Measurements from ENCODE around the gene CCDC152.

DNA sequence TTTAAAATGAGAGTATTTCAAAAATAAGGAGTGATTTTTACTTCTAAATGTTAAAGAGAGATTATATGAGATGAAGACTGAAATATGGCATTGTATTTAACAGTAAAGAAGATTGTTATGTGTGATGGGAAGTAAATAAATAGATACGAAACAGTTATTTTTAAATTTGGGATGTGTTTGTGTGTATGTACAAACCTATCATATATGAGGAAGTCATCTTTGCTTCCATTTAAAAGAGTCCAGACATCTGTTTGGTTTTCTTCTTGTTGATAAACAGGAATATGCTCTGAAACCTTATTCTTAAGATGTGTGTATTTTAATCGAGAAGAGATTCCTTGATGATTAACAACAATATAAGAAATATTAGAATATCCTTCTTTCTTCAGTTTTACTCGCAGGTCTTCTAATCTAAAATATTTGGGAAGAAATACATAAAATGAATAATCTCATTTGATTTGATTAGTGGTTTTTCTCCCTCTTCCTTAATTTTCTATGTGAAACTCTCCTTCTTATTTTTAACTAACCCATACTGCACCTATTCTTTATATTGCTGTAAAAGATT is 50.2 kb downstream of the CCDC152 start:
- TF ChIP-seq EP300 (IDR thresholded peaks at IDR 0.05; ENCODE audit: borderline replicate concordance in 1 of 2, control insufficient read depth in 1 of 2, low read depth in 2 of 2, low read length in 2 of 2) (no peak), STAT3 (IDR thresholded peaks at IDR 0.05; ENCODE audit: low read depth, low read length) (no peak), EZH2 (IDR thresholded peaks at IDR 0.05; ENCODE audit: borderline replicate concordance, control insufficient read depth, low read depth, low read length) (no peak), TAF1 (IDR thresholded peaks at IDR 0.05; ENCODE audit: borderline replicate concordance, low read depth, low read length) (no peak), CHD2 (IDR thresholded peaks at IDR 0.05; ENCODE audit: borderline replicate concordance, low read depth, low read length) (no peak), ZBED1 (IDR thresholded peaks at IDR 0.05; ENCODE audit: borderline replicate concordance) (no peak), ZNF217 (IDR thresholded peaks at IDR 0.05) (no peak), CEBPZ (IDR thresholded peaks at IDR 0.05; ENCODE audit: low read depth, low read length) (no peak), CREB1 (IDR thresholded peaks at IDR 0.05; ENCODE audit: low read depth) (no peak), POLR2A (IDR thresholded peaks at IDR 0.05; ENCODE audit: low read depth, low read length) (no peak), CEBPB (IDR thresholded peaks at IDR 0.05; ENCODE audit: borderline replicate concordance in 1 of 2, low read depth in 2 of 2, low read length in 2 of 2) (no peak)
- TF ChIP-seq, protein P1, sequence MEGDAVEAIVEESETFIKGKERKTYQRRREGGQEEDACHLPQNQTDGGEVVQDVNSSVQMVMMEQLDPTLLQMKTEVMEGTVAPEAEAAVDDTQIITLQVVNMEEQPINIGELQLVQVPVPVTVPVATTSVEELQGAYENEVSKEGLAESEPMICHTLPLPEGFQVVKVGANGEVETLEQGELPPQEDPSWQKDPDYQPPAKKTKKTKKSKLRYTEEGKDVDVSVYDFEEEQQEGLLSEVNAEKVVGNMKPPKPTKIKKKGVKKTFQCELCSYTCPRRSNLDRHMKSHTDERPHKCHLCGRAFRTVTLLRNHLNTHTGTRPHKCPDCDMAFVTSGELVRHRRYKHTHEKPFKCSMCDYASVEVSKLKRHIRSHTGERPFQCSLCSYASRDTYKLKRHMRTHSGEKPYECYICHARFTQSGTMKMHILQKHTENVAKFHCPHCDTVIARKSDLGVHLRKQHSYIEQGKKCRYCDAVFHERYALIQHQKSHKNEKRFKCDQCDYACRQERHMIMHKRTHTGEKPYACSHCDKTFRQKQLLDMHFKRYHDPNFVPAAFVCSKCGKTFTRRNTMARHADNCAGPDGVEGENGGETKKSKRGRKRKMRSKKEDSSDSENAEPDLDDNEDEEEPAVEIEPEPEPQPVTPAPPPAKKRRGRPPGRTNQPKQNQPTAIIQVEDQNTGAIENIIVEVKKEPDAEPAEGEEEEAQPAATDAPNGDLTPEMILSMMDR (IDR thresholded peaks at IDR 0.05 in 2 of 3, conservative IDR thresholded peaks at IDR 0.05 in 1 of 3; ENCODE audit: control insufficient read depth in 2 of 3, extremely low read depth in 1 of 3, insufficient read depth in 1 of 3, low read depth in 3 of 3, low read length in 3 of 3): no peak
- TF ChIP-seq, protein P2, sequence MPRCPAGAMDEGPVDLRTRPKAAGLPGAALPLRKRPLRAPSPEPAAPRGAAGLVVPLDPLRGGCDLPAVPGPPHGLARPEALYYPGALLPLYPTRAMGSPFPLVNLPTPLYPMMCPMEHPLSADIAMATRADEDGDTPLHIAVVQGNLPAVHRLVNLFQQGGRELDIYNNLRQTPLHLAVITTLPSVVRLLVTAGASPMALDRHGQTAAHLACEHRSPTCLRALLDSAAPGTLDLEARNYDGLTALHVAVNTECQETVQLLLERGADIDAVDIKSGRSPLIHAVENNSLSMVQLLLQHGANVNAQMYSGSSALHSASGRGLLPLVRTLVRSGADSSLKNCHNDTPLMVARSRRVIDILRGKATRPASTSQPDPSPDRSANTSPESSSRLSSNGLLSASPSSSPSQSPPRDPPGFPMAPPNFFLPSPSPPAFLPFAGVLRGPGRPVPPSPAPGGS (IDR thresholded peaks at IDR 0.05; ENCODE audit: borderline replicate concordance, insufficient read depth, low read depth, low read length, poor library complexity, severe bottlenecking): no peak
